GM13976 (cell line): Measurements from ENCODE around the gene MEF2C.

Experiments
- DNase-seq: peaks from one replicate; pipeline ENCODE4 v3.0.0; 2012; ENCODE audit warnings: low spot score
- CTCF ChIP-seq: IDR thresholded peaks from 2 replicates; pipeline ENCODE4 v1.5.1; 2012; ENCODE audit warnings: borderline replicate concordance, mild to moderate bottlenecking; ENCODE audit not compliant: insufficient read depth; ENCODE audit errors: extremely low read depth, missing control alignments, control extremely low read depth
- in situ Hi-C: fragments of 300-500 bp; cut with MboI; formaldehyde crosslinking; loops from one replicate; pipeline ENCODE4 v1.12.0; 2022; ENCODE audit warnings: low sequenced_read_pairs, mixed read lengths, inconsistent platforms; ENCODE audit not compliant: unreplicated experiment

The MEF2C gene

GRCh38 chr5:88821161-88821560 lies 61.8 kb downstream of the MEF2C start:
- DNase-seq: no peak
- in situ Hi-C loops: loop anchor here (10.0 kb wide), 2 partner anchors 86 to 614 kb away; no protein-coding TSS in a partner anchor

GRCh38 chr5:88820581-88820980 lies 62.4 kb downstream of the MEF2C start:
- no peak for DNase-seq
- no peak for TF ChIP-seq CTCF
- in situ Hi-C loops: loop anchor here (10.0 kb wide), 2 partner anchors 86 to 614 kb away; no protein-coding TSS in a partner anchor

More at GRCh38 chr5:88821161-88821560, 61.8 kb downstream of the MEF2C start:
- TF ChIP-seq CTCF: no peak

- in situ Hi-C loops: no loop called here
- no peak for TF ChIP-seq CTCF
- no peak for DNase-seq
Measured at GRCh38 chr5:88819301-88819999, 63.5 kb downstream of the MEF2C start.

GRCh38 chr5:88818296-88818695 lies 64.7 kb downstream of the MEF2C start:
- DNase-seq: no peak
- in situ Hi-C loops: no loop called here
- no peak for TF ChIP-seq CTCF

- no peak for DNase-seq
- TF ChIP-seq CTCF: no peak
- in situ Hi-C loops: no loop called here
Measured at GRCh38 chr5:88816195-88816594, 66.8 kb downstream of the MEF2C start.

- in situ Hi-C loops: no loop called here
- no peak for DNase-seq
- TF ChIP-seq CTCF: no peak
Measured at GRCh38 chr5:88815050-88815789, 67.8 kb downstream of the MEF2C start.
